Measurements from ENCODE around the gene PLEKHG2.

Gene PLEKHG2

GRCh38 chr19:39405261-39405957 lies 7.1 kb upstream of the PLEKHG2 start:
- TF ChIP-seq, protein P1, sequence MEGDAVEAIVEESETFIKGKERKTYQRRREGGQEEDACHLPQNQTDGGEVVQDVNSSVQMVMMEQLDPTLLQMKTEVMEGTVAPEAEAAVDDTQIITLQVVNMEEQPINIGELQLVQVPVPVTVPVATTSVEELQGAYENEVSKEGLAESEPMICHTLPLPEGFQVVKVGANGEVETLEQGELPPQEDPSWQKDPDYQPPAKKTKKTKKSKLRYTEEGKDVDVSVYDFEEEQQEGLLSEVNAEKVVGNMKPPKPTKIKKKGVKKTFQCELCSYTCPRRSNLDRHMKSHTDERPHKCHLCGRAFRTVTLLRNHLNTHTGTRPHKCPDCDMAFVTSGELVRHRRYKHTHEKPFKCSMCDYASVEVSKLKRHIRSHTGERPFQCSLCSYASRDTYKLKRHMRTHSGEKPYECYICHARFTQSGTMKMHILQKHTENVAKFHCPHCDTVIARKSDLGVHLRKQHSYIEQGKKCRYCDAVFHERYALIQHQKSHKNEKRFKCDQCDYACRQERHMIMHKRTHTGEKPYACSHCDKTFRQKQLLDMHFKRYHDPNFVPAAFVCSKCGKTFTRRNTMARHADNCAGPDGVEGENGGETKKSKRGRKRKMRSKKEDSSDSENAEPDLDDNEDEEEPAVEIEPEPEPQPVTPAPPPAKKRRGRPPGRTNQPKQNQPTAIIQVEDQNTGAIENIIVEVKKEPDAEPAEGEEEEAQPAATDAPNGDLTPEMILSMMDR (IDR thresholded peaks at IDR 0.05; ENCODE audit: low read length), result no peak
- no peak for TF ChIP-seq EZH2phosphoT487 (IDR thresholded peaks at IDR 0.05; ENCODE audit: low read length)
- no peak for TF ChIP-seq EZH2 (optimal IDR thresholded peaks at IDR 0.05; ENCODE audit: low read depth, low read length)
- no peaks in the 10 kb centered on the region for H3K9me3 ChIP-seq (replicated peaks; ENCODE audit: insufficient read depth, low read length)
- peak overlapping the region; percentile 98 for H3K4me3 ChIP-seq (ENCODE audit: low read length)
- H3K79me2 ChIP-seq (ENCODE audit: low read length), result peaks cover 24% of the 10 kb centered on the region
- H3K27me3 ChIP-seq (replicated peaks; ENCODE audit: insufficient read depth, low read length), result no peaks in the 10 kb centered on the region
- H4K20me1 ChIP-seq (ENCODE audit: insufficient read depth, low read length), result peaks cover 20% of the 10 kb centered on the region; the same call in 1 of the 2 replicates
- peak overlapping the region; percentile 94 for H3K4me2 ChIP-seq (ENCODE audit: low read depth, low read length)
- H2AFZ ChIP-seq (ENCODE audit: low read length), result no peak overlapping the region
- peak overlapping the region; percentile 100 for H3K9ac ChIP-seq (ENCODE audit: low read length)
- H3K4me1 ChIP-seq (ENCODE audit: low read length), result peaks cover 38% of the 10 kb centered on the region
- peaks cover 12% of the 10 kb centered on the region; the same call in 1 of the 2 replicates for H3K36me3 ChIP-seq (replicated peaks; ENCODE audit: insufficient read depth, low read length)
- H3K9me2 ChIP-seq (replicated peaks; ENCODE audit: insufficient read depth, low read length), result no peaks in the 10 kb centered on the region
- H3K27ac ChIP-seq (ENCODE audit: low read length), result peak overlapping the region; percentile 100
- DNase-seq, result peak; percentile 77
- H3F3A ChIP-seq (ENCODE audit: insufficient read depth, low read length), result peaks cover 94% of the 10 kb centered on the region

DNA sequence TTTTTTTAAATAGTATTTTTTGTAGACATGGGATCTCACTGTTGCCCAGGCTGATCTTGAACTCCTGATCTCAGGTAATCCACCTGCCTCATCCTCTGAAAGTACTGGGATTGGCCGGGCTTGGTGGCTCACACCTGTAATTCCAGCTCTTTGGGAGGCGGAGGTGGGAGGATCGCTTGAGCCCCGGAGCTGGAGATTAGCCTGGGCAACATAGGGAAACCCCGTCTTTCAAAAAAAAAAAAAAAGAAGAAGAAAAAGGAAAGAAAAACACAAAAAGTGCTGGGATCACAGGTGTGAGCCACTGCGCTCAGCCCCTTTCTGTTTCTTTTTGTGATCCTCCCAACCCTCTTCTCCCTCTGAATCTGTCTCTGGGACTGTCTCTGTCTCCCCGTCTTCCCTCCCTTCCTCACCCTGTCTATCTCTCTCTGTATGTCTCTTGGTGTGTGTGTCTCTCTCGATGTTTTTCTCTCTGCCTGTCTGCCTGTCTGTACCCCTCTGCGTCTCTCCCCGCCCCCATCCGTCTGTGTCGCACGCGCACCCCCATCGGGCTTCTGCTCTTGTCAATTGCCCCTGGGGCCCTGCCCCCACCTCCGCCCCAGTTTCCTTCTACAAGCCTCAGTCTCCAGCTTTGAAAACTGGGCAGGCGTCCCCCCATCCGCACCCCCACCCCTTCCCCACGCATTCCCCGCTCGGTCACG lies 6.4 kb upstream of the PLEKHG2 start:
- H3K4me1 ChIP-seq (ENCODE audit: low read length), result peaks cover 41% of the 10 kb centered on the region
- peaks cover 12% of the 10 kb centered on the region; the same call in 1 of the 2 replicates for H3K36me3 ChIP-seq (replicated peaks; ENCODE audit: insufficient read depth, low read length)
- no peak for TF ChIP-seq EZH2 (optimal IDR thresholded peaks at IDR 0.05; ENCODE audit: low read depth, low read length)
- peaks cover 24% of the 10 kb centered on the region for H3K79me2 ChIP-seq (ENCODE audit: low read length)
- peaks cover 20% of the 10 kb centered on the region; the same call in 1 of the 2 replicates for H4K20me1 ChIP-seq (ENCODE audit: insufficient read depth, low read length)
- no peak overlapping the region for H2AFZ ChIP-seq (ENCODE audit: low read length)
- peak overlapping the region; percentile 98 for H3K4me3 ChIP-seq (ENCODE audit: low read length)
- H3F3A ChIP-seq (ENCODE audit: insufficient read depth, low read length), result peaks cover 95% of the 10 kb centered on the region
- no peaks in the 10 kb centered on the region for H3K27me3 ChIP-seq (replicated peaks; ENCODE audit: insufficient read depth, low read length)
- H3K9ac ChIP-seq (ENCODE audit: low read length), result peak overlapping the region; percentile 100
- H3K27ac ChIP-seq (ENCODE audit: low read length), result peak overlapping the region; percentile 100
- peak; percentile 81 for DNase-seq
- peak overlapping the region; percentile 94 for H3K4me2 ChIP-seq (ENCODE audit: low read depth, low read length)
- H3K9me3 ChIP-seq (replicated peaks; ENCODE audit: insufficient read depth, low read length), result no peaks in the 10 kb centered on the region
- H3K9me2 ChIP-seq (replicated peaks; ENCODE audit: insufficient read depth, low read length), result no peaks in the 10 kb centered on the region

DNA sequence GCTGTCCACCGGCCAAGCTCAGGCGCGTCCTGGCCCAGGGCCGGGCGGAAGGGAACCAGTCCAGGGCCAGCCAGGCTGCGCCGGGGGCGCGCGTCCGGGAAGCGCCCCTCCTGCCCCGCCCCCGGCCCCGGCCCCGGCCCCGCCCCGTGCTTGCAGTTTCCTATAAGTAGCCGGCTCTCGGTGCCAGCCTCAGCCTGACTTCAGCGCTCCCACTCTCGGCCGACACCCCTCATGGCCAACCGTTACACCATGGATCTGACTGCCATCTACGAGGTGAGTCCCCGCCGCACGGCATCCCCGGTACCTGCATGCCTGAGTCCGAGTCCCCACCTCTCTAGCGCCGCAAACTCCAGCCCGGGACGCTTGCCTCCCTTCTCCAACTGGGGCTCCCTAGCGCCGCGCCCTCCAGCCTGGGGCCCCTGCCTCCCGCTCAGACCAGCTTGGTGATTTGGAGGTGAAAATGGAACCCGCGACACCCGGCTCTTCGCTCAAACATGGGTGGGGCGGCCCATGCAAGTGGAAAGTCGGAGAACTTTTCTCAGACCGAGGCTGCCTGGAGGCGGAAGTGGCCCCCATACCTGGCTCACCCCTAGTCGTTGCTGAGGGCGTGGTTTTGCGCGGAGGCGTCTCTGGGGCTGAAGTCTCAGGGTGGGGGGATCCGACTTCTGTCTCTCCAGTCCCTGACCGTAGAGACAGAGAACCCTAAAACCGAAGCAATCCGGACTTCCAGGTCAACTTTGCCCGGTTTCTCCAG lies 5.6 kb upstream of the PLEKHG2 start, which contains the start of gene ZFP36:
ZFP36 (plus strand) TSS at position 192 of the 754 bp plus-strand sequence; CDS start at position 250, 58 bp downstream.
- no peak for TF ChIP-seq EZH2 (optimal IDR thresholded peaks at IDR 0.05; ENCODE audit: low read depth, low read length)
- TF ChIP-seq EZH2phosphoT487 (IDR thresholded peaks at IDR 0.05; ENCODE audit: low read length), result no peak
- TF ChIP-seq, protein P1 (IDR thresholded peaks at IDR 0.05; ENCODE audit: low read length), result no peak
- peak within 1 kb of the TSS; percentile 99 for H3K4me2 ChIP-seq (ENCODE audit: low read depth, low read length)
- H3K36me3 ChIP-seq (replicated peaks; ENCODE audit: insufficient read depth, low read length), result peaks cover 12% of the 10 kb centered on the region; the same call in 1 of the 2 replicates
- H3K4me1 ChIP-seq (ENCODE audit: low read length), result peaks cover 38% of the 10 kb centered on the region
- peaks cover 24% of the 10 kb centered on the region for H3K79me2 ChIP-seq (ENCODE audit: low read length)
- H3K27me3 ChIP-seq (replicated peaks; ENCODE audit: insufficient read depth, low read length), result no peaks in the 10 kb centered on the region
- peak within 1 kb of the TSS; percentile 100 for H3K9ac ChIP-seq (ENCODE audit: low read length)
- peak; percentile 81 for DNase-seq
- no peaks in the 10 kb centered on the region for H3K9me3 ChIP-seq (replicated peaks; ENCODE audit: insufficient read depth, low read length)
- H4K20me1 ChIP-seq (ENCODE audit: insufficient read depth, low read length), result peaks cover 20% of the 10 kb centered on the region; the same call in 1 of the 2 replicates
- no peak within 1 kb of the TSS for H2AFZ ChIP-seq (ENCODE audit: low read length)
- peaks cover 95% of the 10 kb centered on the region for H3F3A ChIP-seq (ENCODE audit: insufficient read depth, low read length)
- peak within 1 kb of the TSS; percentile 98 for H3K4me3 ChIP-seq (ENCODE audit: low read length)
- H3K9me2 ChIP-seq (replicated peaks; ENCODE audit: insufficient read depth, low read length), result no peaks in the 10 kb centered on the region
- peak within 1 kb of the TSS; percentile 100 for H3K27ac ChIP-seq (ENCODE audit: low read length)
